ENCODE measurements around the gene RXFP4. TPM values are rescaled to one million over a fixed set of nuclear protein-coding genes. Genes with fewer than 3 reads are reported as not detected.

Gene RXFP4
- polyA plus RNA-seq, 2 of the 4 experiments (the other 2 are of a cell fraction) = 0.06 to 0.12 TPM

GRCh38 chr1:155909894-155910293, 31.5 kb upstream of the RXFP4 start:
- POLR2A ChIA-PET = no interaction called here
- Histone ChIP-seq H3K27ac (peak overlapping the region; percentile 84 to 96), H3K4me1 (peaks cover 20% of the 10 kb centered on the region), H3K4me3 (peak overlapping the region; percentile 67), H3K9me3 (no peaks in the 10 kb centered on the region), H3K4me2 (peak overlapping the region; percentile 80)
- FAIRE-seq (no peak), DNase-seq (ENCODE audit: low read depth in 1 of 2, low spot score in 1 of 2) (peak in 1 of 2 experiments; percentile 53), ATAC-seq (0 out of 6 replicates have a peak, but pooled peaks of 1 of the 2 experiments have one; percentile 3)
- CTCF ChIA-PET = interaction anchor here (0.6 kb wide), 2 partner anchors 92 to 242 kb away, joined by 3 to 4 read pairs; no protein-coding TSS in a partner anchor
- 60% methylated on average over 4 of the region's 4 CpGs for WGBS (ENCODE audit: missing lambda C conversion rate)
- TF ChIP-seq NFE2L2 (conservative IDR thresholded peaks at IDR 0.05; ENCODE audit: low read length) (0 out of 2 replicates have a peak, but pooled peaks have one; percentile 2), MAFK (IDR thresholded peaks at IDR 0.05; ENCODE audit: partially characterized antibody) (peak; percentile 23), FOSB (CRISPR knock-in tag; IDR thresholded peaks at IDR 0.05) (no peak), PHF8 (IDR thresholded peaks at IDR 0.05; ENCODE audit: borderline replicate concordance, low read depth) (no peak)

GRCh38 chr1:155910621-155911121, 30.8 kb upstream of the RXFP4 start:
- Histone ChIP-seq H3K4me2 (peak overlapping the region; percentile 80), H3K9me3 (no peaks in the 10 kb centered on the region), H3K4me3 (peak overlapping the region; percentile 67), H3K4me1 (peaks cover 20% of the 10 kb centered on the region), H3K27ac (peak overlapping the region; percentile 84 to 96)
- ChIA-PET CTCF (interaction anchor here (0.6 kb wide), 1 partner anchor 242 kb away, joined by 3 read pairs; no protein-coding TSS in a partner anchor), POLR2A (interaction anchor here (1.0 kb wide), 1 partner anchor 28 kb away, joined by 3 read pairs; no protein-coding TSS in a partner anchor)
- FAIRE-seq (no peak), ATAC-seq (peak; percentile 80 to 84), DNase-seq (ENCODE audit: low read depth in 1 of 2, low spot score in 1 of 2) (peak in 1 of 2 experiments; percentile 59)
- TF ChIP-seq CHD2 (IDR thresholded peaks at IDR 0.05; ENCODE audit: low read length, partially characterized antibody) (no peak), RAD21 (conservative IDR thresholded peaks at IDR 0.05 in 1 of 2, IDR thresholded peaks at IDR 0.05 in 1 of 2) (peak in 1 of 2 experiments; percentile 13; a peak in 1 of 5 replicates), BCL3 (IDR thresholded peaks at IDR 0.05) (no peak), USF2 (IDR thresholded peaks at IDR 0.05) (peak; percentile 77), PHF8 (IDR thresholded peaks at IDR 0.05; ENCODE audit: borderline replicate concordance, low read depth) (0 out of 2 replicates have a peak, but pooled peaks have one; percentile 20), RFX5 (IDR thresholded peaks at IDR 0.05) (no peak), HES2 (IDR thresholded peaks at IDR 0.05) (no peak), RARB (CRISPR knock-in tag; IDR thresholded peaks at IDR 0.05) (no peak)
- 4% methylated on average over 11 of the region's 11 CpGs for WGBS (ENCODE audit: missing lambda C conversion rate)

- CTCF ChIA-PET = interaction anchor here (0.8 to 1.5 kb wide), 3 partner anchors 16 to 27 kb away, joined by 3 to 4 read pairs (median 3); no protein-coding TSS in a partner anchor
- FAIRE-seq (no peak), ATAC-seq (peak; percentile 94 to 96), DNase-seq (ENCODE audit: low read depth in 1 of 2, low spot score in 1 of 2) (peak; percentile 84 to 86)
- Histone ChIP-seq H3K9me3 (no peaks in the 10 kb centered on the region), H3K4me1 (peaks cover 20% of the 10 kb centered on the region), H3K4me3 (peak within 1 kb of the TSS; percentile 67), H3K4me2 (peak within 1 kb of the TSS; percentile 80), H3K27ac (peak within 1 kb of the TSS; percentile 84 to 96)
- 10% methylated on average over 18 of the region's 34 CpGs for WGBS (ENCODE audit: missing lambda C conversion rate)
- POLR2A ChIA-PET = interaction anchor here (1.0 kb wide), 1 partner anchor 29 kb away, joined by 3 read pairs; no protein-coding TSS in a partner anchor
- 0 out of 2 replicates have a peak, but pooled peaks have one; percentile 8 for TF ChIP-seq PHF8 (IDR thresholded peaks at IDR 0.05; ENCODE audit: borderline replicate concordance, low read depth)
- TF ChIP-seq EP300 (IDR thresholded peaks at IDR 0.05) = no peak
- no peak for TF ChIP-seq EHMT2 (IDR thresholded peaks at IDR 0.05; ENCODE audit: low read depth)
- 0 out of 2 replicates have a peak, but pooled peaks have one; percentile 29 for TF ChIP-seq TFCP2L1 (CRISPR knock-in tag; IDR thresholded peaks at IDR 0.05)
- TF ChIP-seq HMGXB4 (CRISPR knock-in tag; IDR thresholded peaks at IDR 0.05; ENCODE audit: borderline replicate concordance) = no peak
- no peak for TF ChIP-seq CBX8 (IDR thresholded peaks at IDR 0.05)
- TF ChIP-seq HEYL (CRISPR knock-in tag; IDR thresholded peaks at IDR 0.05) = no peak
- peak; percentile 55 for TF ChIP-seq POLR2AphosphoS2 (conservative IDR thresholded peaks at IDR 0.05; ENCODE audit: low read length)
- TF ChIP-seq ESRRA (IDR thresholded peaks at IDR 0.05; ENCODE audit: borderline replicate concordance, low read length) = no peak
- TF ChIP-seq JUN (IDR thresholded peaks at IDR 0.05) = peak; percentile 3 to 80; a peak in 4 of 5 replicates
- TF ChIP-seq PBX3 (IDR thresholded peaks at IDR 0.05) = peak; percentile 74
- no peak for TF ChIP-seq EHF (CRISPR knock-in tag; IDR thresholded peaks at IDR 0.05)
- TF ChIP-seq NR3C1 (IDR thresholded peaks at IDR 0.05) = no peak
- TF ChIP-seq FOSB (CRISPR knock-in tag; IDR thresholded peaks at IDR 0.05) = 0 out of 2 replicates have a peak, but pooled peaks have one; percentile 63
- TF ChIP-seq HOXA7 (CRISPR knock-in tag; IDR thresholded peaks at IDR 0.05) = peak; percentile 61; the same call in 1 of the 2 replicates
- peak; percentile 55 for TF ChIP-seq POLR2A (IDR thresholded peaks at IDR 0.05; ENCODE audit: low read length)
Observed at GRCh38 chr1:155911156-155912055, 30.0 kb upstream of the RXFP4 start, which contains the start of gene RIT1. Gene RIT1 (minus strand): TSS chr1:155911349. CDS start chr1:155910761, 588 bp downstream.
